Stimulated activated CD8-positive, alpha-beta memory T cell treated with anti-CD3 and anti-CD28 coated beads, Interleukin-2, amount 100 ng/mL, for 1 hour (primary cell): Measurements from ENCODE around the gene CSRP1.
"Not testable (repeated sequence)": the region's sequence is repeated elsewhere in the genome, so short reads cannot be mapped to it uniquely, and the experiment has no call there.

Experiments
- DNase-seq, 2 donors: peaks; one replicate each; pipeline ENCODE4 v3.0.0-alpha.2; 2020; ENCODE audit warnings: low read depth in 2 of 2

Gene CSRP1

DNA sequence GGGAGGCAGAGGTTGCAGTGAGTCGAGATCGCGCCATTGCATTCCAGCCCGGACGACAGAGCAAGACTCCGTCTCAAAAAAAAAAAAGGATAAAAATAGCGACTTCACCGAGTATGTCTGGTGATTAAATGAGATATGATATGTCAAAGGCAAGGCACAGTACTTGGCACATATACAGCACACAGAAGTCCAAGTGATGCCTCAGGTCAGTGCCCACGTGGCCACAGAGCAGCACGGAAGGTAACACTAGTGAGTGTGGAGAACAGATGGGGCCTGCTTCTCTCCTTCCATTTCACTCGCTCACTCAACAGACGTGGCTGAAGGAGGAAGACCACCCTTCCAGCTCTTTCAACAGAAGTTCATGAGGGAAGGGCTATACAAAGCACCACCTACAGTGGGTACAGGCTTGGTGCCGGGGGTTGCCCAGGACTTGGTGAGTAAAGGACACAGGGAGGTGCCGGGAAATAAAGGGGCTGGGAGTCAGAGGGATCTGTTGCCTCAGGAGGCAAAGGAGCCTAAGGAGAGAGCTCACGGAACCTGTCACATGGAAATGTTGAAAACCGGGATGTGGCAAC lies 8.9 kb downstream of the CSRP1 start:
- no peak for DNase-seq

DNA sequence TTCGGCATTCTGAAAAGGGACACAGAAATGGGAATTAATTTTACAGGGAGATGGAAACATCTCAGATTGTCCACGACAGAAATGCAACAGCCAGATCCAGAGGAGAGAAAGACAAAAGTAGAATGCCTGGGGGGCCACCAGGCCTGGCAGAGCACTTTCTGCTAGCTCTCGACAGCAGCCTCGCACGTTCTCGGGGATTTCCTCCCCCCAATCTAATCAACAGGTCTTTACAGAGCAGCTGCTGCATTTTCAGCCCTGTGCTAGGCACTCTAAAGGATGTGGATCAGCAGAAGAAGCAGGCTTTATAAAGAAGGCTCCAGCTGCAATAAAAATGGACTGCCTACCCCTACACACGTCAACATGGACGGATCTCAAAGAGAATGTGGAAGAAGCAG lies 10.6 kb downstream of the CSRP1 start:
- no peak for DNase-seq

DNA sequence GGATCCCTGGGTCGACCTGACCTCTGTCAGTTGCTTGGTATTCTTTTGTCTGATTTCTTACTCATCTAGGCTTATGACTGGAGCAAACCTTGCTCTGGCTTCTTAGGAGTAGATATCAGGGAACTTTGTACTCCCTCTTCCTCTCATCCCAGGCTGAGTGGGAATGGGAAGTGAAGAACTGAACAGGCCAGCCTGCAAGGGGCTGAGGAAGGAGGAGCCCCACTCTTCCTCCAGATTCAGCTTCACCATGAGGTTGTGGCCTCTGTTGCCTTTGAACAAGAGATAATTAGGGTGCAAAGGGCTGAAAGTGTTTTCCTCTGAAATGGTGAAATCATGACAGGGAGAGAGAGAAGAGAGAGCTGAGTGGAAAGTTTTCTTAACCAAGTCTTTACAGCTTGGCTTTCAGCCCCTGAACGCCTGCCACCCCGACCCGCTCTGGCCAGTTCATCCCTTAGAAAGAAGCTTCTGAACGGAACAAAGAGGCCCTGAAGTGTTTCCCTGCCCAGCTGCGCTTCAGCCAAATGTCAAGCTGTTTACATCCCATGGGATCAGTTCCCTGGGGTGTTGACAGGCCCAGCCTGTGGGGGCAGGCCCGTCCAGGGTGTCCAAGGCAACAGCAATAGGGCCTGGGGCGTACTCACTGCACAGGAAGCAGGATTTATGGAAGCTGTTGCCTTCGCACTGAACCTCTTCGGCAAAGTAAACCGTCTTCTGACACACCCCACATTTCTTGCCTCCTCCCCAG lies 11.2 kb downstream of the CSRP1 start:
- no peak for DNase-seq

DNA sequence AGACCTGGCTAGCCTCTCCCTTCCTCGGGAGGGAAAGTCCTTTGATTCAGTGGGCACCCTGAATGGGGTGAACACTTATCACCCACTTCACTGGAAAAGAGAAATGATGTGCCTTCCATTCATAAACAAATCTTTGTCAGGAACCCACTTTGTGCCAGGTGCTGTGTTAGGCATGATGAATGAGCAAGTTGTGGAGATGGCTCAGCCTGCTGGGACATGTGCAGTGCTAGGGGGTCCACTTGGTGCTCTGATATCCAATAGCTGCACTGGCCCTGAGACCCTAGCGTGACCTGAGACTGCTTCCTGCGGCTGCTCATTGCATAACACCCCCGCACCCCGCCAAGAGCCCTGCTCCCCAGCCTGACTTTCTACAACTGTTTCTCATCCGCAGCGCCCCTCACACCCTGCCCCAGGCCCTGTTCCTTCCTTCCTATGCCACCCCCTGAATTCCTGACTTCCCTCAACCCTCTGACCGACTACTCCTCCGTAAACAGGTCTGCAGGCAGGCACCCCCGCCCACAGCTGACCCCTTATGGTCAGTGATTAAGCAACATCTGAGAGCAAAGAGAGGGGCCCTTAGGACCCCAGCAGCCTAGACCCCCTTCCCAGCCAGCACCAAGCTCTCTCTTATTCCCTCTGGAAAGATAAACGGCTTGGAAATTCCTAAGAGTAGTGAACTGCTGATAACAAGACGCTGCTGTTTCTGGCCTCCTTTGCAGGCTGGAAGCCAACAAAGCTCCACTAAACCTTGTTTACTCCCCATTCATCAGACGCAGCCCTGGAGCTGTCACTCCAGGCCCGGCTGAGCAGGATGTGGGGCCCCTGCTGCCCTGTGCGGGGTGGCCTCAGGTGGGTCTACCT lies 12.9 kb downstream of the CSRP1 start:
- no peak for DNase-seq

DNA sequence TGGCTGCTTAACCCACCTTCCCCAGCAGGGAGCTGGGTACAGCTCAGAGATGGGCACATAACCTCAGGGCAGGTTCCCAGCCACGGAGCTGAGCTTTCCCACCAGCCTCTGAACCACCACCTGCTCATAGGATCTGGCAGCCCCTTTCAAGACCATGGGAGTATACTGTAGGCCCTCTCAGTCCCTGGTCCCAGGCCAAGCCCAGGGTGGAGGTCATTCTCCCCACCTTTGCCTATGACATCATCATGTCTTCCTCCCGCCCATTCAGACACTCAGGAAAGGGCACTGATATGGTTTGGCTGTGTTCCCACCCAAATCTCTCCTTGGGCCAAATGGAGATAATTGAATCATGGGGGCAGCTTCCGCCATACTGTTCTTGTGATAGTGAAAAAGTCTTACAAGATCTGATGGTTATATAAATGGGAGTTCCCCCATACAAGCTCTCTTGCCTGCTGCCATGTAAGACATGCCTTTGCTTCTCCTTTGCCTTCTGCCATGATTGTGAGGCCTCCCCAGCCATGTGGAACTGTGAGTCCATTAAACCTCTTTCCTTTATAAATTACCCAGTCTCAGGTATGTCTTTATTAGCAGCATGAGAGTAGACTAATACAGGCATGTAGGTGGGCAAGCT lies 13.8 kb downstream of the CSRP1 start:
- not testable (repeated sequence) for DNase-seq

DNA sequence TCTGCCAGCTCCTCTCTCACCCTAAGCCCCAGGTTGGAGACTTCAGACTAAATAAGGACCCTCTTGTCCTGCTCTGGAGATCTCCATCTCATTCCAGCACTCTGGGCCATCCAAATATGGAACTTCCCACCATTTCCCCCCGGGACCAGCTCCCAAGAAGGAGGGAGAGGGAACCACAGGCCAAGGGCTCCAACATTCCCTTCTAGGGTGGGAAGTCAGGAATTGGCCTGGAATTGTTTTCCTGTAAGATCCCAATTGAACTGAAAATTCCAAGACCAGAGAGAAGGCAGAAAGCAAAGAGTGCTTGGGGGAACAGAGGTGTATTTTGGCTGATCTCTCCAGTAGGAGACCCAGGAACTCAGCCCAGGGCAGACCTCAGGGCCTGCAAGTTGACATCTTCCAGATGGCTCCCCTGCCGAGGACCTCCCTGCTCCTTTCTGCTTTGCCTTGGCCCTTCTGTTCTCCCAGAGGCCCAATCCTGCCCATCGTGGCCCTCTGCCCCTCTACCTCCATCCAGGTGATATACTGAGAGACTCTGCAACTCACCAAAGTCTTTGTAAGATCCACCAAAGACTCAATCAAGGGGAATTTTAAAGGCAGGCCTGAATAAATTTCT lies 14.9 kb downstream of the CSRP1 start:
- no peak for DNase-seq

DNA sequence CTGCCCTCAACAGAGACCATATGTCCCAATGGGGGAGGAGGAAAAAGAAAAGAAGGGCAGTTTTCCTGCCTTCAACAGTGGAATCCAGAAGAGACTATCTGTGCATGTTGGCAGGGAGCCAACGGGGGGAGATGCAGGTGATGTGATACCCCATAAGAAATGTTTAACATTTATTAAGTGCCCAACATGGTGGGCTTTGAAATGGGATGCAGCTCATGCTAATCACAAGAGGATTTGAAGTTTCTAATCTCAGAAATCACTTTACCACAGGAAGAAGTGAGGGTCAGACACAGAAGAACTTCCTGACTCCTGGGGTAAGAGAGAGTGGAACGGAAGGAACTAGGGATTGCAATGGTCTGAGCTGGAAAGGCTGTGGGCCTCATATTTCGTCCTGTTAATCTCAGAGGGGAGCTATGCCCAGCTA lies 16.2 kb downstream of the CSRP1 start:
- no peak for DNase-seq

DNA sequence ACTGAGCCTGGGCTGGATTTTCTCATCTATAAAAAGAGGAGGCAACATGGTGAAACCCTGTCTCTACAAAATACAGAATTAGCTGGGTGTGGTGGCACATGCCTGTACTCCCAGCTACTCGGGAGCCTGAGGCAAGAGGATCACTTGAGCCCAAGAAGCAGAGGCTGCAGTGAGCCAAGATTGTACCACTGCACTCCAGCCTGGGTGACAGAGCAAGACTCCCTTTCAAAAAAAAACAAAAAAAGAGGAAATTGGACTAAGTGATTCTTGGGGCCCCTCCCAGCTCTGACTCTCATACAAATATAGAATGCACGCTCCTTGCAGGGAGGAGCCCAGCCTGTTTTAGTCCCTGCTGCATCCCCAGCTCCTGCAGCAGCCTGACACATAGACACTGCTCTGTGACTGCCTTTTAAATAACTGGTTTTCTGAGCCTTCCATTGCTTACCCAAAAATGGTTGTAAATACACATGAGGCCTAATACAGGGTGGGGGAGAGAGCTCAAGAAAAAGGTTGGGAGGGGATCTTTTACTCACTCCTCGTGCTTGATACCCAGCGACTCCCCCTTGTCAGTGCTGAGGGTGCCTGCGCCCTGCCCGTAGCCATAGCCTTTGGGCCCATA lies 17.2 kb downstream of the CSRP1 start:
- DNase-seq: no peak

DNA sequence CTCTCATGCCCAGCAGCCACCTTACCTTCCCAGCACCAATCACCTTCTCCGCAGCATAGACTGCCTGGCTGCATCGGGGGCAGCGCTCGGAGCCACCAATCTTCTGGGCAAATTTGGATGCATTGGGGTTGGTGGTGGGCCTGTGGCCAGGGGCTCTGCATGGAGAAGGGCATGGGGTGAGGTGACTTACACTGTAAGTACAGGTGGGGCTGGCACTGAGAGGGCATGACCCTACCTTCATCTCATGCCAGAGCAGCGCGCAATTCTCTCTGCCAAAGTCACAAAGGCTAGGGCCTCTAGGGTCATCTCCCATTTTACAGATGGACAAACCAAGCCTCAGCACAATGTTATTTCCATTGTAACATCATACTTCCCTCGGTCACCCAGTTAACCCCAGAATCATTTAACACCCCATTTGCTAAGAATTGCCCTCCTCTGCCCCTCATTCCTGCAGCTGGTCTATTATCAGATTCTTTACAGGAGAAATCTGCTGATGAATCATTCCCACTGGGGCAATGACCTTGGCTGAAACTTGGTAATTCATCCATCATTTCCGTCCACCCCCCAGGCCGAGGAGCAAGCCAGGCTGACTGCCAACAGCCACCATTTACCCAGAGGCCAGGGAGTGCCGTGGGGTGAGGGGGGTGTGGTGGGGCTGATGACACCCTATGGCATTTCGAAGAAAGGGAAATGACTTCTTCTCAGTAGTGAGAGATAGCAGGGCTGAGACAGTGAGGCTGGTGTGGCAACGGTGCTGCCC lies 17.9 kb downstream of the CSRP1 start:
- DNase-seq: no peak

DNA sequence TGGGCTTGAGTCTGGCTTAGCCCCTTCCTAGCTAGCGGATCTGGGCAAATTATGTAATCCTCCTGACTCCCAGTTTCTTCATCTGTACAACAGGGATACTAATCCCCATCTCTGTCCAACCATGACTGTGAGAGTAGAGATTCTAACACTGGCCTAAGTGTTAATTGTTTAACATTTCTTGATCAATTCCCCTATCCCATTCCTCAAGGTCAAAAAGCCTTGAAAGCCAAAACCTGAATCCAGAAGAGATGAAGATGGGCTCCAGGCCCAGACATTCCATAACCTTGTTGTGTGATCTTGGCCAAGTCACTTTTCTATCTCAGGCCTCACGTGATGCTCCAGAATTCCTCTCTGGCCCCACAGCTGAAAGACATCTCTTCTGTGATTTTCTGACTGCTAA lies 19.2 kb downstream of the CSRP1 start:
- DNase-seq: no peak

DNA sequence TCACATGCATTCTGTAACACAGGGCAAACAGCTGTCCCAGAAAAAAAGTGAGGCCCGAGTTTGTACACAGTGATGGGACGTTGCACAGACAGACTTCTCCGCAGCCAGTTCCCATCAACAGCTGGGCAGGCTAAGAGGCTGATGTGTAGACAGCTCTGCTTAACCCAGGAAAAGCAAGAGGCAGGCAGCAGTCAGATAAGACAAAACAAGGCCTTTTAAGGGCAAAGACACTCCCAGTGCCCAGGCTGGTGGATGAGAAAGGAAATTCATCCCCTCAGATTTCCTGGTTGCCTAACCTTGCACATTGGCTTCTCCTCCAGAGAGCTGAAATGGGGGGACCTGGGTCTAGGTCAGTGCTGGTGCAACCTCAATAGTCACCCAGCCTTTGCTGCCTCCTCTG lies 20.7 kb downstream of the CSRP1 start:
- DNase-seq: no peak

DNA sequence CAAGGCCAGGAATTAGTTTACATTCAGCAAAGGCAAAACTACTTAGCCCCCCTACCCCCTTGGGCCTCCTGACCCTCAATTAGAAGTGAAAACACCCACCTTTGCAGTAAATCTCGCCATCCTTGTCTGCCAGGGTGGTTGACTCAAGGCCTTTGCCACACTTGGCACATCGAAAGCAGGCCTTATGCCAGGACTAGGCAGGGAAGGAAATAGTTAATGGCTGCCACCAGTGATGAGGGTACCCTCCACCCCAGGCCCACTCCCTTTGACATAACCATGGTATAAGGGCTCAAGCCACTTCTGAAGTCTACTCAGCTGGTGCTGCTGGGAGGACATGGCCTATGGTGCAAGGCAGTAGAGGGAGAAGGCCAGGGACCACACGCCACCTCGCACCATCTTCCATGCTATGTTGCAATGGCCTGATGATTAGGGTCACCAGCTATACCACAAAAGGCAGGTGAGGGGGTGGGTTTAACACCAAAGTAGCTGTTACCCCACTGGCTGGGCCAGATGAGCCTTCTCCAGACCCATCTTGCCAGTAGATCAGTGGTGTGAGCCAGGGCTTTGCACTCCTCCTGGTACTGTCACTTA lies 21.6 kb downstream of the CSRP1 start:
- DNase-seq: no peak

DNA sequence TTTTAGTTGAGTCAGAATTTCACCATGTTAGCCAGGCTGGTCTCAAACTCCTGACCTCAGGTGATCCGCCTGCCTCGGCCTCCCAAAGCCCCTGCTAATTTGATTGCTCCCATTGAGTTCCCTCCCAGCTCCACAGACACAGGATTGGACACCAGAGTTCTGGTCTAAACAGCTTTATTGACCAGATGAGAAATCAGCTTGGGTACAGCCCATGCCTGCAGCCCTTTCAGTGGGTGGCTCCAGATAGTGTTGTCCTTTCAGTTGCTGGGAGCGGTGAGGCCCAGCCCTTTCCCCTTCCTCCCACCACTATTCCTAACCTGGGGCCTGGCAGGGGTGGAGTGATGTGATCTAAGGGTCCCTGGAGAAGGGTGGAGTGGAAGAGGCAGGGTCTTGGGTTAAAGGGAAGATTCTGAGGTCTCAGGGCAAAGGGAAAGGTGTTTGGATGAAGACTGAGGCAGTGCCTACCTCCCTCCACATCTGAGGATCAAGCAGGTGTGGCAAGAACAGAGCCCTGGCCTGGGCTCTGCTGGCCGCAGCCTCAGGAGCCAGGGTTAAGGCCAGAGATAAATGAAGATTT lies 23.5 kb downstream of the CSRP1 start:
- no peak for DNase-seq

DNA sequence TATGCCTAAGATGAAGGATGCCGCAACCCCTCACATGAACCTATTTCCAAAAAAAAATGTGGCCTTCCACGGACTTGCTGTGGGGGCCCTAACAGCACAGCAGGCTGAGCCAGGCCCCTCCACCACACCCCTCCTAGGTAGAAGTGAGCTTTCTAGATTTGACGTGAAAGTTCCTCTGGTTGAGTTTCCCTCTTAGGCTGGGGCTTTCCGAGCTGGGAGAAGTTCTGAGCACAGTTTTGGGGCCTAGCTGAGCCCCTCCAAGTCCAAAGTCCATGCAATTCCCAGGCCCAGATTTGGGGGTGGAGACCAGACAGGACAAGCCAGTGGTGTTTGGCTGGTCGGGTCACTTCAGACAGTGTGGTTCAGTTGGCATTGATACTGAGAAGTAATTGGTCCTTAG lies 24.2 kb downstream of the CSRP1 start:
- no peak for DNase-seq

DNA sequence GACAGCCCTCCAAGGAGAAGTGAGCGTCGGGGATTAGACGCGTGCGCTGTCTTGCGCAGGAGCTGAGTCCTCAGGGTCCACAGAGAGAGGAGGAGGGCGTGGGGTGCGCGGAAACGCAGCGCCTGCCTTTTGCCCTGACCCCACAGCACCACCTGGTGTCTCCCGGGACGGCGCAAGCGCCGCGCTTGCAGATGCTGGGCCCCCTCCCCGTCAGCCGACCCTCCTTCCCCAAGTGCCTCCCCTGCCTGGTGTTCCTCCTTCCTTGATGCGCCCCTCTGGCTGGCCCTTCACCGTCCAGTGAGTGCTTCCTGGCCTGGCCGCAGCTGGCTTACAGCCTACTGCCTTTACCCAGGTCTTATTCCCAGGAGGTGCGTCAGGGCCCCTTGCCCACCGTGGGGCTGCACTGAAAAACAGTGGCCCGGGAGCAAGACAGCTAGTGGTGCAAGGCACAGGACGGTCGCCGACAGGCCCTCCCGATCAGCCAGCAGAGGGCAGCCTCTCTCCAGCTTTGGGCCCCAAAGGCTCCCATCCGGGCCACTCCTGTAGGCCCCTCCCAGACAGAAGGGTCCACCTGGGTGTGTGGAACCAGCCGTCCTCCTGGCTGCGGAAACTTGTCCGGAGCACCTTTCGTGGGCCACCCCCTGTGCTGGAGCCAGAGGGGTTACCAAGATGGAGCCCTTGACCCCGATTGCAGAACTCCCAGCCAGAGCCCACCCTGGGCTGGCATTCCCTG lies 25.0 kb downstream of the CSRP1 start:
- DNase-seq: peak; percentile 59 to 68

DNA sequence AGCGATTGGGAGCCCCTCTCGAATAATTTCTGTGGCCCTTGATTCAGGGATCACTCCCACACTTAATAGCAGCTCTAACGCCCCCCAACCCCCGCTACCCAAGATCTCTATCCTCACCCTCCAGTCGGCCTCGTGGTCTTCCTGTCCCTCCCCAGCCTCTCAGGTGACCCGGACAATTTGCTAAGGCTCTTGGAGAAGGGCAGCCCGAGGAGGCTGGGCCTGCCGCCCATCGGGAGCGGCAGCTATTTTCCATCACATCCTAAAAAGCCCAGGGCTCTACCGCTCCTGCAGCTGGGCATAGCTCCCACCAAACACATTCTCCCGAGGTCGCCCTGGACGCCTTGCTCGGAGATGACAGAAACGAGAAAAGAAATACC lies 25.9 kb downstream of the CSRP1 start:
- no peak for DNase-seq

DNA sequence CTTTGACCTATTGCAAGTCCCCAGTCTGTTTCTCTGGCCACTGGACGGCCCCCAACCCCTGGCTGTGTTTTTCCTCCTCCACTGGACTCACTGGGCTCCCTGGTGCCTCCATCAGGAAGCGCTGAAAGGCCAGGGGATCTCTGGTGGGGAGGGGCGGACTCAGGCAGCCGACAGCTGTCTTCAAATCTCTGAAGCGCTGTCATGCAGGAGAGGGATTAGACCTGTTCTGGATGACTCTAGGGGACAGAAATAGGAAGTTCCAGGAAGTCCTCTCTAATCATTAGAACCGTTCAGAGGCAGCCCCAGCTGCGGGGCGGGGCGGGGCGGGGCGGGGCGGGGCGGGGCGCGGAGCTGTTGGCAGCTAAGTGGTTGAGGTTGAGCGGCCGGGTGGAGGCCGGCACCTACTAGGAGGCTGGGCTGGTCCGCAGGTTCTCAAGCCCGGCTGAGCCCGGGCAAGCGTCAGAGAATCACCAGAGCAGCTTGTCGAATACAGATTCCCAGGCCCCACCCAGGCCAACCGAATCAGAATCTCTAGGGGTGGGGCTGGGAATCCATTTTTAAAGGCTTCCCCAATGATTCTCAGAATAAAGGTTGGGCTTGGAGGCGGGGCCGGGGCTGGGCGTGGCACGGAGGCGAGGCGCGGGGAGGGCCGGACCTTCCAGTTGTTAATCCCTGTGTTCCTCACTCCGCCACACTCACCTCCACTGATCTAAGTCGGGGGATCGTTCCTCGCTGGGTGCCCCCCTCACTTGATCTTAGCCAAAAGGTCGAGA lies 26.5 kb downstream of the CSRP1 start:
- DNase-seq: peak in 1 of 2 donors; percentile 43

DNA sequence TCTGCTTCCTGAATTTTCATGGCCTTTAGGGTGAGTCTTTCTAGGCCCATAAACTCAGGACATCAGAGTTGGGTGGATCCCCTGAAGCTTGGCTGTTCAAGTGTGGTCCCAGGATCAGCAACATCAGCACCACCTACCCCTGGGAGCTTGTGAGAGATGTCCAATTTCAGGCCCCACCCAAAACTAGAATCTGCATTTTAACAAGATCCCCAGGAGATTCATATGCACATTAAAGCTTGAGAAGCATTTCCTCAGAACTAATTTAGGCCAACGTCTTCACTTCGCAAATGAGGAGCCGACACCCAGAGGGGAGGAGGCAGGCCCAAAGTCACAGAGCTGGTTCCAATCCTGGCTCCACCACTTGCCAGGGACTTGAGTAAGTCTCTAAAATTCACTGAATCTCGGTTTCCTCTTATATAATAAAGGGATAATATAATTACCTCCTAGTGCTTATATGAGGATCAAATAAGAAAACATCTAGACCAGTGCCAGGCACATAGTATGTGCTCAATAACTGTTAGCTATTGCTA lies 27.7 kb downstream of the CSRP1 start:
- no peak for DNase-seq
